HEK293T (cell line): ENCODE data around the gene MYLK.

Experiments used
- FOXK2 ChIP-seq: fragments of 450-650 bp; IDR thresholded peaks from 2 replicates; pipeline ENCODE4 v1.6.1; 2016; ENCODE audit warnings: mild to moderate bottlenecking
- SP1 ChIP-seq: fragments of 450-650 bp; IDR thresholded peaks from 2 replicates; pipeline ENCODE4 v1.6.1; 2017

DNA sequence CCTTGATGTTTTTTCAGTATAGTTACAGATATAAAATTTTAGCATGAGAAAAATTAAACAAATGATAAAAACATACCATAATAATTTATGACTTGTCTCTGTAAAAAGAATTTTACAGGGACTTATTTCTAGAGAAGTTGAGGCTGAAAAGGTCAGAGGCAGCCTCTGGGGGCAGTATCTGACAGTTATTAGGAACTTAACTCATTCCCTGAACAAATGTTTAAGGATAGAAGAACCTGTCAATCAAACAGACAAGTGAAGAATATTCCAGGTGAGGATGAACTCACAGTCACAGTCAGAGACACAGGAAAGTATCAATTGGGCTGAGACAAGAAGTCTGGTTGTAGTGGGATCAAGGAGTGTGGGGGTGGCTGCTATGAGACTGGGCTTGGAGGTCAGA lies 7.3 kb downstream of the MYLK start:
- TF ChIP-seq SP1: no peak
- no peak for TF ChIP-seq FOXK2
